ENCODE measurements around the gene ARSB. TPM values are rescaled to one million over a fixed set of nuclear protein-coding genes. Genes with fewer than 3 reads are reported as not detected.
A peak's percentile ranks its signal among the peaks of the same experiment; 100 is the strongest.

ARSB gene
- total RNA-seq, 1 experiment from 2014 or later: 18.1 TPM

- Histone ChIP-seq H3K4me1 (ENCODE audit: control insufficient read depth, insufficient read depth, low read length) (peaks cover 9% of the 10 kb centered on the region), H3K27me3 (ENCODE audit: control insufficient read depth, insufficient read depth, low read length) (peaks cover 4% of the 10 kb centered on the region; the same call in 1 of the 2 replicates), H3K4me3 (ENCODE audit: low read depth in 2 of 2, low read length in 2 of 2) (no peak overlapping the region), H3K36me3 (ENCODE audit: control insufficient read depth, insufficient read depth, low read length) (no peaks in the 10 kb centered on the region), H3K27ac (ENCODE audit: low read length) (no peak overlapping the region), H3K9me3 (ENCODE audit: control insufficient read depth, insufficient read depth, low read depth, low read length) (no peaks in the 10 kb centered on the region)
- POLR2A ChIA-PET: no interaction called here
- intact Hi-C loops (cut with micrococcal nuclease; ENCODE audit: unreplicated experiment): no loop called here
- ATAC-seq: no peak
- DNase-seq (ENCODE audit: low read depth, low spot score): no peak
- TF ChIP-seq SIN3A (IDR thresholded peaks at IDR 0.05; ENCODE audit: borderline replicate concordance, insufficient read depth, low read depth, low read length) (no peak), REST (IDR thresholded peaks at IDR 0.05; ENCODE audit: insufficient read depth in 1 of 2, low read depth in 2 of 2, low read length in 1 of 2) (no peak), POLR2AphosphoS5 (IDR thresholded peaks at IDR 0.05; ENCODE audit: low read depth, low read length) (no peak), TCF7L2 (IDR thresholded peaks at IDR 0.05; ENCODE audit: low read depth, low read length) (no peak), CTCF (IDR thresholded peaks at IDR 0.05) (no peak)
- in situ Hi-C loops (cut with HindIII; ENCODE audit: low pct_unique_long_range_greater_than_20kb, low sequenced_read_pairs): no loop called here
- CTCF ChIA-PET: no interaction called here
- no TSS peak for BruUV-seq (replicated peaks)
These were observed 4.0 kb upstream of the ARSB start for GRCh38 chr5:78989080-78989479.

- peak overlapping the region; percentile 93 for H3K27ac ChIP-seq (ENCODE audit: low read length)
- DNase-seq (ENCODE audit: low read depth, low spot score): no peak
- 0 out of 2 replicates have a peak, but pooled peaks have one; percentile 9 for ATAC-seq
- TF ChIP-seq TCF7L2 (IDR thresholded peaks at IDR 0.05; ENCODE audit: low read depth, low read length) (peak; percentile 71), CTCF (IDR thresholded peaks at IDR 0.05) (no peak), SIN3A (IDR thresholded peaks at IDR 0.05; ENCODE audit: borderline replicate concordance, insufficient read depth, low read depth, low read length) (no peak)
- CTCF ChIA-PET: no interaction called here
- H3K4me1 ChIP-seq (ENCODE audit: control insufficient read depth, insufficient read depth, low read length): peaks cover 25% of the 10 kb centered on the region
- H3K36me3 ChIP-seq (ENCODE audit: control insufficient read depth, insufficient read depth, low read length): no peaks in the 10 kb centered on the region
- in situ Hi-C loops (cut with HindIII; ENCODE audit: low pct_unique_long_range_greater_than_20kb, low sequenced_read_pairs) (no loop called here), intact Hi-C loops (cut with micrococcal nuclease; ENCODE audit: unreplicated experiment) (no loop called here)
- BruUV-seq (replicated peaks): TSS peak; percentile 87
- no peaks in the 10 kb centered on the region for H3K27me3 ChIP-seq (ENCODE audit: control insufficient read depth, insufficient read depth, low read length)
- no peaks in the 10 kb centered on the region for H3K9me3 ChIP-seq (ENCODE audit: control insufficient read depth, insufficient read depth, low read depth, low read length)
- peak overlapping the region; percentile 64 to 68 for H3K4me3 ChIP-seq (ENCODE audit: low read depth in 2 of 2, low read length in 2 of 2)
- POLR2A ChIA-PET: interaction anchor here (0.6 kb wide), 1 partner anchor 507 kb away, joined by 3 read pairs; no protein-coding TSS in a partner anchor
These were observed 664 bp upstream of the ARSB start for GRCh38 chr5:78985725-78986223.
